IMR-90 (cell line): ENCODE results near the gene QKI. TPM values are rescaled to one million over a fixed set of nuclear protein-coding genes. Genes with fewer than 3 reads are reported as not detected.

Experiments used
- ATAC-seq: fragments of 200-7000 bp; cut with Tn5 transposase; 2 replicates; pipeline ENCODE4 v1.9.1; 2020; ENCODE audit warnings: low read depth, mild to moderate bottlenecking, moderate library complexity
- BruUV-seq: library from RNA; stranded (reverse); fragments of 400-500 nt; replicated peaks from 2 replicates; lab custom pipeline; 2021; lab: Mats Ljungman, UMichigan
- CTCF ChIA-PET: fragments of 300-600 bp; formaldehyde crosslinking; extraction: SDS; loops from one replicate; lab custom pipeline; 2021; ENCODE audit warnings: antibody characterized with exemption; lab: Yijun Ruan, JAX
- POLR2A ChIA-PET: fragments of 300-600 bp; sonication (Branson Sonifier 250); formaldehyde crosslinking; loops from one replicate; lab custom pipeline; 2022; ENCODE audit warnings: antibody characterized with exemption; ENCODE audit not compliant: unreplicated experiment; lab: Charles Lee
- DNase-seq: peaks from one replicate; pipeline ENCODE4 v3.0.0; 2013
- H2AFZ ChIP-seq: replicated peaks from 2 replicates; pipeline ENCODE3; 2013; ENCODE audit warnings: low read length, mild to moderate bottlenecking; ENCODE audit not compliant: poor library complexity
- H2AK5ac ChIP-seq: 2 replicates; pipeline ENCODE4 v1.6.1; 2013; ENCODE audit warnings: low read depth, low read length, inconsistent platforms
- H2AK9ac ChIP-seq: replicated peaks from 2 replicates; pipeline ENCODE3; 2013; ENCODE audit warnings: mild to moderate bottlenecking, low read depth, low read length, moderate library complexity; ENCODE audit not compliant: poor library complexity
- H2BK120ac ChIP-seq: 2 replicates; pipeline ENCODE4 v1.6.1; 2013; ENCODE audit warnings: low read depth, low read length, inconsistent platforms
- H2BK15ac ChIP-seq: 3 replicates; pipeline ENCODE4 v1.6.1; 2013; ENCODE audit warnings: low read depth, low read length, inconsistent platforms
- H2BK20ac ChIP-seq: 2 replicates; pipeline ENCODE4 v1.6.1; 2013; ENCODE audit warnings: low read depth, mild to moderate bottlenecking, inconsistent platforms, low read length, moderate library complexity
- H2BK5ac ChIP-seq: 2 replicates; pipeline ENCODE4 v1.6.1; 2013; ENCODE audit warnings: mild to moderate bottlenecking, low read depth, low read length, inconsistent platforms; ENCODE audit not compliant: poor library complexity, severe bottlenecking
- H3K14ac ChIP-seq: replicated peaks from 2 replicates; pipeline ENCODE4 v1.6.1; 2013; ENCODE audit warnings: low read depth, low read length, inconsistent platforms
- H3K18ac ChIP-seq: 2 replicates; pipeline ENCODE4 v1.6.1; 2013; ENCODE audit warnings: low read depth, low read length, control low read depth
- H3K23ac ChIP-seq: 2 replicates; pipeline ENCODE4 v1.6.1; 2013; ENCODE audit warnings: low read depth, low read length, inconsistent platforms
- H3K27ac ChIP-seq: 2 replicates; pipeline ENCODE4 v1.5.1; 2013; ENCODE audit warnings: mild to moderate bottlenecking, control low read depth, low read length; ENCODE audit not compliant: insufficient read depth
- H3K27me3 ChIP-seq: 2 replicates; pipeline ENCODE4 v1.6.1; 2013; ENCODE audit warnings: low read length; ENCODE audit not compliant: control insufficient read depth, insufficient read depth
- H3K36me3 ChIP-seq: 2 replicates; pipeline ENCODE4 v1.6.1; 2013; ENCODE audit warnings: low read length, mixed read lengths; ENCODE audit not compliant: control insufficient read depth, insufficient read depth
- H3K4ac ChIP-seq: 2 replicates; pipeline ENCODE4 v1.6.1; 2013; ENCODE audit warnings: low read depth, low read length, inconsistent platforms
- H3K4me1 ChIP-seq: 2 replicates; pipeline ENCODE4 v1.6.1; 2013; ENCODE audit warnings: low read length, mixed read lengths; ENCODE audit not compliant: control insufficient read depth, insufficient read depth
- H3K4me2 ChIP-seq: 2 replicates; pipeline ENCODE4 v1.6.1; 2013; ENCODE audit warnings: low read depth, mild to moderate bottlenecking, control low read depth, low read length, moderate library complexity
- H3K4me3 ChIP-seq: 2 replicates; pipeline ENCODE4 v1.5.1; 2013; ENCODE audit warnings: low read depth, mild to moderate bottlenecking, control low read depth, low read length, moderate library complexity; ENCODE audit not compliant: insufficient read depth
- H3K56ac ChIP-seq: 2 replicates; pipeline ENCODE4 v1.6.1; 2013; ENCODE audit warnings: low read length, inconsistent platforms; ENCODE audit not compliant: insufficient read depth; ENCODE audit errors: extremely low read depth
- H3K79me1 ChIP-seq, 2 experiments: 2 replicates each; pipeline ENCODE4 v1.6.1; 2013; ENCODE audit warnings: low read length in 2 of 2, inconsistent platforms in 1 of 2, low read depth in 1 of 2
- H3K9ac ChIP-seq: 2 replicates; pipeline ENCODE4 v1.6.1; 2013; ENCODE audit warnings: low read depth, low read length, control low read depth
- H3K9me1 ChIP-seq: 2 replicates; pipeline ENCODE4 v1.6.1; 2013; ENCODE audit warnings: low read length, inconsistent platforms; ENCODE audit not compliant: insufficient read depth
- H3K9me3 ChIP-seq: 2 replicates; pipeline ENCODE4 v1.6.1; 2013; ENCODE audit warnings: low read length; ENCODE audit not compliant: control insufficient read depth, insufficient read depth
- H4K20me1 ChIP-seq: 2 replicates; pipeline ENCODE4 v1.6.1; 2013; ENCODE audit warnings: low read length, inconsistent platforms; ENCODE audit not compliant: insufficient read depth
- H4K5ac ChIP-seq: 2 replicates; pipeline ENCODE4 v1.6.1; 2013; ENCODE audit warnings: mild to moderate bottlenecking, low read depth, low read length, control low read depth
- H4K8ac ChIP-seq, 2 experiments: 2 replicates each; pipeline ENCODE4 v1.6.1; 2013; ENCODE audit warnings: low read depth in 2 of 2, low read length in 2 of 2, control low read depth in 1 of 2, inconsistent platforms in 1 of 2
- H4K91ac ChIP-seq: 2 replicates; pipeline ENCODE4 v1.6.1; 2013; ENCODE audit warnings: low read depth, low read length, inconsistent platforms; ENCODE audit not compliant: insufficient read depth
- CEBPB ChIP-seq: IDR thresholded peaks from 2 replicates; pipeline ENCODE4 v1.6.1; 2012; ENCODE audit warnings: low read depth, low read length, improper control_type of control experiment
- MAZ ChIP-seq: IDR thresholded peaks from 2 replicates; pipeline ENCODE4 v1.6.1; 2012; ENCODE audit warnings: low read depth, mild to moderate bottlenecking, low read length, improper control_type of control experiment, moderate library complexity, borderline replicate concordance
- NFE2L2 ChIP-seq: fragments of 150-350 bp; IDR thresholded peaks from 2 replicates; pipeline ENCODE4 v1.6.1; 2016; ENCODE audit warnings: low read depth, mild to moderate bottlenecking, low read length
- POLR2A ChIP-seq: IDR thresholded peaks from 2 replicates; pipeline ENCODE4 v1.6.1; 2012; ENCODE audit warnings: mild to moderate bottlenecking, low read depth, low read length
- WGBS, 2 experiments: methylation state at CpG; one replicate each; pipeline versions ENCODE4 v1.1.5 to v1.1.7; 2013; ENCODE audit warnings: missing lambda C conversion rate in 2 of 2; ENCODE audit not compliant: insufficient read length in 1 of 2; ENCODE audit errors: extremely low coverage in 2 of 2; 5-methylcytosine and 5-hydroxymethylcytosine counted together
- dilution Hi-C: fragments of 300-500 bp; cut with HindIII; formaldehyde crosslinking; loops from one replicate; pipeline ENCODE4 v1.14.3; 2018; ENCODE audit warnings: low sequenced_read_pairs; ENCODE audit not compliant: unreplicated experiment
- in situ Hi-C: fragments of 300-500 bp; cut with MboI; formaldehyde crosslinking; loops from 3 replicates; pipeline ENCODE4 v1.14.3; 2019; ENCODE audit warnings: low sequenced_read_pairs, inconsistent platforms, mixed read lengths
- intact Hi-C: fragments of 100-400 bp; cut with micrococcal nuclease; formaldehyde crosslinking; loops from 2 replicates; pipeline ENCODE4 v1.10.0; 2022
- polyA plus RNA-seq, 3 experiments: library from polyadenylated mRNA; depleted of rRNA; stranded (reverse); fragments of >200 nt; gene quantifications; 2 replicates each; pipeline ENCODE4 v1.2.3, GENCODE V29; 2012; ENCODE audit warnings: low replicate concordance in 1 of 3
- total RNA-seq: library from RNA; depleted of rRNA; stranded (reverse); fragments of >200 nt; gene quantifications from 2 replicates; pipeline ENCODE4 v1.2.3, GENCODE V29; 2012
- TF ChIP-seq, protein P1 (sequence below): conservative IDR thresholded peaks from 2 replicates; pipeline ENCODE4 v1.5.1; 2012; ENCODE audit warnings: mild to moderate bottlenecking, low read depth, low read length, improper control_type of control experiment
- TF ChIP-seq, protein P2 (sequence below): fragments of 150-350 bp; IDR thresholded peaks from 2 replicates; pipeline ENCODE4 v1.6.1; 2017; ENCODE audit warnings: mild to moderate bottlenecking, antibody characterized with exemption, low read length, low read depth

The QKI gene
- total and polyA plus RNA-seq, 2 of the 4 experiments (the other 2 are of a cell fraction), result 112 to 232 TPM

DNA sequence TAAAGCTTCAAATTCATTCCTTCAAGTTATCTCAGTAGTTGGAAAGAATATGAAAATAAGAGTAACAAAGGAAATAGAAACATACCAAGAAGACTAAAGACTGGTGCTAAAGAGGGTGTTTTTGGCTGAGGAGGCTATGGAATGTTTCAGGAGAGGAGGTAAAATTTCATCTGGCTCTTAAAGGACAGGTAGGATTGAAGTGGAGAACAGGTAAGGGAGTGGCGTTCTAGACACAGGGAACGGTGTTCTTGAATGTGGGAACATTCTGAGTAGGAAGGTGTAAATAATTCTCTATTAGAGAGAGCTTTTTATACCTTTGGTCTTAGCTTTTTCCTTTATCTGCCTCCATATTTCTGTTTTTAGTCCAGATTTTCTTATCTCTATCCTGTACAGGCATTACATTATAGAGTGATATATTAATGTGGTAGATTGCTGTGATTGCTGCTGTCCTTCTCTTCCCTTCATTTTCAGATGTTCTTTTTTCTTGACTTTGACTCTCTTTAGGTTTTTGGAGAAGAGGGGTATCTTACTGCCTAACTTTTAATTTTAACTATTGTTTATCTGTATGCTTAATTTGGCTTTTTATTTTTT lies 15.4 kb downstream of the QKI start:
- no peak overlapping the region for H3K18ac ChIP-seq
- H2BK5ac ChIP-seq, result no peak overlapping the region
- no peak overlapping the region for H3K56ac ChIP-seq
- no peak overlapping the region for H2BK20ac ChIP-seq
- H3K4me3 ChIP-seq, result no peak overlapping the region
- WGBS, 2 experiments, result no CpG with 5 or more reads among the region's 2 CpGs
- no peak overlapping the region for H4K91ac ChIP-seq
- no peak overlapping the region for H2BK120ac ChIP-seq
- H3K27ac ChIP-seq, result no peak overlapping the region
- H2AFZ ChIP-seq, result no peak overlapping the region
- H3K4me1 ChIP-seq, result peaks cover 12% of the 10 kb centered on the region
- no peaks in the 10 kb centered on the region for H3K27me3 ChIP-seq
- no peak overlapping the region for H3K23ac ChIP-seq
- TF ChIP-seq MAZ (no peak), NFE2L2 (no peak), CEBPB (no peak), POLR2A (no peak)
- TF ChIP-seq, protein P1, sequence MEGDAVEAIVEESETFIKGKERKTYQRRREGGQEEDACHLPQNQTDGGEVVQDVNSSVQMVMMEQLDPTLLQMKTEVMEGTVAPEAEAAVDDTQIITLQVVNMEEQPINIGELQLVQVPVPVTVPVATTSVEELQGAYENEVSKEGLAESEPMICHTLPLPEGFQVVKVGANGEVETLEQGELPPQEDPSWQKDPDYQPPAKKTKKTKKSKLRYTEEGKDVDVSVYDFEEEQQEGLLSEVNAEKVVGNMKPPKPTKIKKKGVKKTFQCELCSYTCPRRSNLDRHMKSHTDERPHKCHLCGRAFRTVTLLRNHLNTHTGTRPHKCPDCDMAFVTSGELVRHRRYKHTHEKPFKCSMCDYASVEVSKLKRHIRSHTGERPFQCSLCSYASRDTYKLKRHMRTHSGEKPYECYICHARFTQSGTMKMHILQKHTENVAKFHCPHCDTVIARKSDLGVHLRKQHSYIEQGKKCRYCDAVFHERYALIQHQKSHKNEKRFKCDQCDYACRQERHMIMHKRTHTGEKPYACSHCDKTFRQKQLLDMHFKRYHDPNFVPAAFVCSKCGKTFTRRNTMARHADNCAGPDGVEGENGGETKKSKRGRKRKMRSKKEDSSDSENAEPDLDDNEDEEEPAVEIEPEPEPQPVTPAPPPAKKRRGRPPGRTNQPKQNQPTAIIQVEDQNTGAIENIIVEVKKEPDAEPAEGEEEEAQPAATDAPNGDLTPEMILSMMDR, result no peak
- TF ChIP-seq, protein P2, sequence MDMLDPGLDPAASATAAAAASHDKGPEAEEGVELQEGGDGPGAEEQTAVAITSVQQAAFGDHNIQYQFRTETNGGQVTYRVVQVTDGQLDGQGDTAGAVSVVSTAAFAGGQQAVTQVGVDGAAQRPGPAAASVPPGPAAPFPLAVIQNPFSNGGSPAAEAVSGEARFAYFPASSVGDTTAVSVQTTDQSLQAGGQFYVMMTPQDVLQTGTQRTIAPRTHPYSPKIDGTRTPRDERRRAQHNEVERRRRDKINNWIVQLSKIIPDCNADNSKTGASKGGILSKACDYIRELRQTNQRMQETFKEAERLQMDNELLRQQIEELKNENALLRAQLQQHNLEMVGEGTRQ, result no peak
- no peak overlapping the region for H2AK9ac ChIP-seq
- no peak overlapping the region for H3K14ac ChIP-seq
- no peaks in the 10 kb centered on the region for H3K9me3 ChIP-seq
- H3K9ac ChIP-seq, result no peak overlapping the region
- ChIA-PET CTCF (interaction anchor here (0.5 to 1.0 kb wide), 2 partner anchors 13 to 84 kb away, joined by 3 to 4 read pairs; no protein-coding TSS in a partner anchor), POLR2A (interaction anchor here (0.8 kb wide), 1 partner anchor 94 kb away, joined by 3 read pairs; no protein-coding TSS in a partner anchor)
- H2BK15ac ChIP-seq, result no peak overlapping the region
- no peak overlapping the region for H4K8ac ChIP-seq
- no peak overlapping the region for H3K4ac ChIP-seq
- H2AK5ac ChIP-seq, result no peak overlapping the region
- dilution Hi-C loops (no loop called here), in situ Hi-C loops (loop anchor here (10.0 kb wide), 1 partner anchor 525 kb away; no protein-coding TSS in a partner anchor), intact Hi-C loops (loop anchor here (2.0 to 5.0 kb wide), 2 partner anchors 527 to 1617 kb away; no protein-coding TSS in a partner anchor)
- no TSS peak for BruUV-seq
- ATAC-seq (no peak), DNase-seq (no peak)
- H3K4me2 ChIP-seq, result no peak overlapping the region
- peaks cover 65% of the 10 kb centered on the region for H4K20me1 ChIP-seq
- H4K5ac ChIP-seq, result peak overlapping the region; percentile 31; the same call in 1 of the 2 replicates
- no peaks in the 10 kb centered on the region for H3K36me3 ChIP-seq
- H3K9me1 ChIP-seq, result peaks cover 2% of the 10 kb centered on the region; the same call in 1 of the 2 replicates
- peaks cover 3 to 18% of the 10 kb centered on the region in 2 experiments; a peak in 3 of 4 replicates for H3K79me1 ChIP-seq
